Hypothalamus (tissue), 51 donors: ENCODE data around the gene NPRL2.

ENCODE experiments used
- DNase-seq, 51 donors: peaks; one replicate each; lab custom pipeline; 2025; lab: John Stamatoyannopoulos, UW

NPRL2 gene

DNA sequence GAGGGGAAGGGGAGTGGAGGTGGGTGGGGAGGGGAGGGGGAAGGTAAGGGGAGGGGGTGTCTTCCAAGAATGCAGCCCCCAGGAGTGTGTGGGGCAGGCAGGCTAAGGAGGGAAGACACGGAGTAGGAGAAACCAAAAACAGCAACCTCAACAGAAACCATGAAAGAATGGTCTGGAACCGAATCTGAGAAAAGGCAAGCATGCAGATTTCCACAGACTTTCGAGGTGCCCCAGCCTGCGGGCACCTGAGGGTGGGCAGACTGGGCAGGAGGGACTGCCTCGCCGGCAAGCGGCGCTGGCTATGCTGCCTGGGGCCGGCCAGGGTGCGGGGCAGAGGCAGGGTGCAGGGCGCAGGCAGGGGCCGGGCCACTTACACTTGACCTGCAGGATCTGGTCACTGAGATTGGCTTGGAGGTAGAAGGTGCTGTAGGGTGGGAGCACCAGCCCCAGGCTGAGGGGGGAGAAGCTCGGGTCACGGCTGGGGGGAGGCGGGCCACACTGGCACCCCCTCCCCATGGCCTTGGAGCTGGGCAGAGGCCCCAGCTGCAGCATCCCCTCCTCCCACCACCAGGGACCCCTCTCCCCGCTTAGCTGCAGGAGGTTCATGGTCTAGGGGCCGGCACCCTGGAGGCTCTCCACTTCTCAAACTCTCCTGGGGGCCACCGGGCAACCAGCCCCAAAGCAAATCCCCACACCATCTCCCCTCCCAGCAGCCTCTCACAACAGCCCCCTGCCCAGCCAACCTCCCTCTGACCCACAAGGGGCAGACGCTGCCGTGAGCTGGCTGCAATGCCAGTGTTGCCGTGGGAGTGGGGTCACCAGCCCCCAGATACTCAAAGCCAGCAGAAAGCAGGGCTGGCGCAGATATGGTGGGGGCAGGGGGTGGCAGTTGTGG lies 24.0 kb upstream of the NPRL2 start:
- no peak for DNase-seq

DNA sequence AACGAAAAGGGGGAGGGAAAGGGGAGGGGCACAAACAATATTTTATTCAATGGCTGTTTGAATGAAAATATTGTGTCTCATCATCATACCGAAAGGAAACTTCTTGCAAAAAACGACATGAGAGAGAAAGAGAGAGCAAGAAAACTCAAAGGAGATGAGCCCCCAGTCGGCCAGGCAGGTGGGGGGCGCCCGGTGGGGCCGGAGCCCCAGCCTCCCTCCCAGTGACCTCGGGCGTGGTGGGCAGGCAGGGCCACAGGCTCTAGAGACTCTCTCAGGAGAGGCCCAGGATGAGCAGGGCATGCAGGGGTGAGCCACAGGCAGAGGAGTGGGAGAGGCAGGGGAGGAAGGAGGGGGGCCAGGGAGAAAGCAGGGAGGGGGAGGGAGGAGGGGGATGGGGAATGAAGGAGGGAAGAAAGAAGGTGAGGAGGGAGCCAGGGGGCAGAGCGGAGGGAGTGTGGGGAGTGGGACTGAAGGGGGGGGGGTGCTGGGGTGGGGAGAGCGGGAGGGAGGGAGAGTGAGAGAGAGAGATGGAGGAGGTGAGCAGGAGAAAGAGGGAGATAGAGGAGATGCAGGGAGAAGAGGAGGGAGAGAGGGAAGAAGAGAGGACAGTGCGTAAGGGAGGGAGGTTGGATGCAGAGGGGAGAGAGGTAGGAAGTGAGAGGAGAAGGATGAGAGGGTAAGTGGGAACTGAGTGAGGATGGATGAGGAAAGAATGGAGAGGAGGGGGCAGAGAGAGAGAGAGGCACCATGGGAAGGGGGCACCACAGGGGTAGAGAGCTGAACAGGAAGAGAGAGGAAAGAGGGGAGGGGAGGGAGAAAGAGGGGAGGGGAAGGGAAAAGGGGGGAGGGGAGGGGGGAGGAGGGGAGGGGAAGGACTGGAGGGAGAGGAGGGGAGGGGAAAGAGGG lies 22.8 kb upstream of the NPRL2 start:
- no peak for DNase-seq

DNA sequence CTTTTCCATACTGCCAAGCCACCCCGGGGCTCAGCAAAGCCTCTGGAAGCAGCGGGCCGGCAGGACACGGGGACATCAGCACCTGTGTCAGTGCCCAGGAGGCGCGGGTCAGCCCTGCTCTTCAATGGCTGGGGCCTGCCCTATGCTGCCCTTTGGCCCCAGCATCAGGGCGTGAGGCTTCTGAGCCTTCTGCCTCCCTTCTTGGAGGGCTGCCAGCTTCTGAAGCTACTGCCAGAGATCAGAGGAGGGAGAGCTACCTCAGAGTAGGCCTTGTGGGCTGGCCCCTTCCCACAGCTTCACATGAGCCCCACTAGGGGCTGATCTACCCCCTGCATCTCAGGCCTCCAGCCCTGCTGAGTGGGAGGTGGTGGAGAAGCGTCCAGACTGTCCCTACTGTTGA lies 21.8 kb upstream of the NPRL2 start:
- no peak for DNase-seq

DNA sequence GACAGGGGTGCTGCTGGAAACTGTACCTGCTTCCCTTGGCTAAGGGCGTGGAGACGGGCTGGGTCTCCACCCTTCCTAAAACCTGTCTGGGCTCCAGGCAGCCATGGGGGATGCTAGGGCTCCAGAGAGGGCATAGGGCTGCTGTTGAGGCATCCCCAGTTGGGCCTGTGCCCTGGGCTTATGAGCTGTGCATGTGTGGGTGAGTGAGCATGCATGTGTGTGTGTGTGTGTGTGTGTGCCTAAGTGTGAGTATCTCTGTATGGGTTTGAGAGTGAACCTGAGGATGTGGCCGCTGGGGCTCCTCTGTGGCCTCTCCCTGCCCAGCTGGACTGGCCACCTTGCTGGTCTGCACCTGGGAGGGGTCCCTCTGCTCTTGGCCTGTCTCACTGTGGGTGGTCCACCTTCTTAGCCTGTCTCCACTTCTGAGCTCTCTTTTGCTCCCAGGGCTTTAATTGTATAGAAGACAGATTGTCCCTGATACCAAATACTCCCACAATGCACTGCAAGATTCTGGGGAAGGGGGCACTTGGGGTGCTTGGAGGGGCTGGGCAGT lies 20.6 kb upstream of the NPRL2 start:
- peak in 1 of 51 donors; percentile 8 for DNase-seq

DNA sequence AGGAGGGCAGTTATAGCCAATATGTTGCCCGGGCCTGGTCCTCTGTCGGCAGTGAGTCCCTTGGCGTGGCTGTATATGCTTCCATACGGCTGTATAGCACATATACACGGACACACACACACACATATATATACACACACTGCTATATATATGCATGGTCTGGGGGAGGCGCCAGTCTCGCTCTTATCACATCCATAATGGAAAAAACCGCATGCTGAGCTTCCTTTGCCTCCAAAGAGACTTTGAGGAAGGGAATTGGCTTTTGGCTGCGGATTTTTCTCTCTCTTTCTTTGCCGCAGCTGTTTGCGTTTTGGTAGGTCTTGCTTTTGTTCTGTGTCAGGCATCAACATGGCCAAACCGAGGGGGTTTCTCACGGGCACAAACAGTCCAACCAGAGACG lies 20.0 kb upstream of the NPRL2 start:
- DNase-seq: no peak

DNA sequence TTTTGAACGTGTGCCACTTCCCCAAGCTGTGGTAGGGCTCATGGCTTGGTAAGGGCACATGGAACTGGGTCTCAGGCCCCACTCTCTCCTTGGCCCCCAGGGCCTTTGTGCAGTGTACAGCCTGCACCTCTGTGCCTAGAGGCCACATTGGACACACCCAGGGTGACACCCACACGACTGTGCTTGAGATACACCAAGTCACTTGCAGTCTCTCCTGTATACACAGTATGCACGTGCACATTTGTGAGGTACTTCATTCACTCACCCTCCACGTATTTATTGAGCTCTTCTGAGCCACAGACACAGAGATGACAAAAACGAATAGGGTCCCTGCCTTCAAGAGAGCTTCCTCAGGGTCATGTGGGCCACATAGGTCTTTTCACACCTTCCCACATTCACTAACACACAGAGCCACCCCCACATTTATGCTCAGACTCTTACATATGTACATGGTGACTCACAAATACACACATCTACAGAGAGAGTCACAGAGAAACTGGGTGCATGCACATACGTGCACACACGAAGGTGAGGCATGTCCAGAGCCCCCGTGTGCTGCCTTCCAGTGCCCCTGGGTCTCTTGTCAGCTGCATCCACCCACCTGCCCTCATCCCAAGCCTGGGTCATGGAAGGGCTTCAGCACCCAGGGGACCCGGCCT lies 18.6 kb upstream of the NPRL2 start:
- DNase-seq: no peak

DNA sequence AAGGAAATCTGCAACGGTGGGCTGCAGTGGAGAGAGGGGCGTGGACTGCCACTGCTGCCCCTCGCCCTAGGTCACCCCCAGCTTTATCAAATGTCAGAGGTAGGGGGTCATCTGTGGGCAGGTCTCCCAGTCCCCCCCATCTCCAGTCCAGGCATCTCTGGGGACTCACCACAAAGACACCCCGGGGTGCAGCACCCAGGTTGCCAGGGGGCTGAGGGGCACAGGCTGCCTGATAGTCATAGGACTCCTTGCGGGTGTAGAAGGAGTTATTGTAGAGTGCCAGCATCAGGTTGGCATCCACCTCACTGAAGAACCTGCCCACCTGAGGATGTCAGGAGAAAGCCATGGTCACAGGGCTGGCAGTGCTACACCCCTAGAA lies 15.3 kb upstream of the NPRL2 start:
- DNase-seq: no peak

DNA sequence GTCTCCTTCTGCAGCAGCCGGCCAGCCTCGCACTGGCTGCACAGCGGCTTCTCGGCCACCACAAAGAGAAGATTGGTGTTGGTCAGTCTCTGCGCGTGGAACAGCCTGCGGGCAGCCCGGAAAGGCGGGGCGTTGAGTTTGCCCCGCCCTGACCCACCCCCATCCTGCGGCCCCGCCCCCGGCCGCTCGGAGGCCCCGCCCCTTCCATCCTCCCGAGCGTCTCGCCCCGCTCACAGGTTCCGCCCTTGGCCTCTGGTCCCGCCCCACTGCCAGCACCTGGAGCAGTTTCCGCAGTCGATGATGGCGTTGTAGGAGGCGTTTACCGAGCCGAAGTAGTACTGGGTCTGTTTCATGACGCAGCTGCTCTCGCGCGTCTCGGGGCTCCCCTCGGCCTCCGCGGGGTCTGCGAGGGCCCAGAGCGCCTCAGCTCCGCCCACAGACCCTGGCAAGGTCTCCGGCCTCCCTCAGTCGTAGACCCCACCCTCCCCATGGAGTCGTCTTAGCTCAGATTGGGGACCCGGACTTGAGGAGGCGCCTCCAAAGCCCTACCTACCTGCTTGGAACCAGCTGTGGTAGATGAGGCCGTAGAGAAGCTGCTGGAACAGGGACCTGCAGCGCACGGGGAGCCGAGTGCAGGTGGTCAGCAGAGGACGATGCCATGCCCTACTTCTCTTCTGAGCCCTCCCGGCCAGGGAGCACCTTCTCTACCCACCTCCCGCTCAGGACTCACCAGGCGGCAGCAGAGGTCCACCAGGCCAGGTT lies 14.7 kb upstream of the NPRL2 start:
- peak in 43 of 51 donors; percentile 7 to 79 (median 57) for DNase-seq

DNA sequence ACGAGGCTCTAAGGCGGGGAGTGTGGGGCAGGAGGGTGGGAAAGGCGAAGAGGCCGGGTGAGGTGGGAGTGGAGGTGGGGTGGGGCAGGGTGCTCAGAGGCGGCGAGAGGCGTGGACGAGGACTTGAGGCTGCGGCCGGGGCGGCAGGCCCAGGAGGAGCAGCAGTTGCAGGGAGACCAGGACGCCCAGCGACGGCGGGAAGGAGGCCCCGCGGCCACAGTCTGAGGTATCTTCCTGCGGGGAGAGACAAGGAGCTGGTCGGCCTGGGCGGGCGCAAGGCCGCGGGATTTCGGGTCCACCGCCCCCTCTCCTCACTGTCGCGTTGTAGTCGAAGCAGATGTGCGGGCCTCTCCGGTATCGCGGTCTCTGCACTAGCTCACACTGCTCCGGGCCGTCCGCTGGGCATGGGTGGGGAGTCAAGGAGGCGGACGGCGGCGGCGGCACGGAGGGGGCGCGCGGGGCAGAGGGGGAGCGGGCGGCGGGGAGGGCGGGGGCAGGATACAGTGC lies 14.1 kb upstream of the NPRL2 start:
- no peak for DNase-seq

DNA sequence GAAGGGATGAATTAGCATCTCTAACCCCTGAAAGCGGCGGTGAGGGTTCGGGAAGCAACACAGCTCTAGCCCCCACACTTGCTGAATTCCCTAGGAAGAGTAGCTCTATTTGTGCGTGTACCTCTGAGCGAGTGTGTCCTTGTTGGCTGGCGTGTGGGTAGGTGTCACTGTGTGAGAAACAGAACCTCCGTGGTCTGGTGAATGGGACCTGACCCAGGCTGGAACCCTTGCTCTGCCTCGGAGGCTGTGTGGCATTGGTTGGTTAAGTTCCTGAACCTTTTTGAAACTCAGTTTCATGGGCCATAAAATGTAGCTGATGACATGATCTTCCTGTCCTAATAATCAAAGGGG lies 9.2 kb upstream of the NPRL2 start:
- DNase-seq: no peak

DNA sequence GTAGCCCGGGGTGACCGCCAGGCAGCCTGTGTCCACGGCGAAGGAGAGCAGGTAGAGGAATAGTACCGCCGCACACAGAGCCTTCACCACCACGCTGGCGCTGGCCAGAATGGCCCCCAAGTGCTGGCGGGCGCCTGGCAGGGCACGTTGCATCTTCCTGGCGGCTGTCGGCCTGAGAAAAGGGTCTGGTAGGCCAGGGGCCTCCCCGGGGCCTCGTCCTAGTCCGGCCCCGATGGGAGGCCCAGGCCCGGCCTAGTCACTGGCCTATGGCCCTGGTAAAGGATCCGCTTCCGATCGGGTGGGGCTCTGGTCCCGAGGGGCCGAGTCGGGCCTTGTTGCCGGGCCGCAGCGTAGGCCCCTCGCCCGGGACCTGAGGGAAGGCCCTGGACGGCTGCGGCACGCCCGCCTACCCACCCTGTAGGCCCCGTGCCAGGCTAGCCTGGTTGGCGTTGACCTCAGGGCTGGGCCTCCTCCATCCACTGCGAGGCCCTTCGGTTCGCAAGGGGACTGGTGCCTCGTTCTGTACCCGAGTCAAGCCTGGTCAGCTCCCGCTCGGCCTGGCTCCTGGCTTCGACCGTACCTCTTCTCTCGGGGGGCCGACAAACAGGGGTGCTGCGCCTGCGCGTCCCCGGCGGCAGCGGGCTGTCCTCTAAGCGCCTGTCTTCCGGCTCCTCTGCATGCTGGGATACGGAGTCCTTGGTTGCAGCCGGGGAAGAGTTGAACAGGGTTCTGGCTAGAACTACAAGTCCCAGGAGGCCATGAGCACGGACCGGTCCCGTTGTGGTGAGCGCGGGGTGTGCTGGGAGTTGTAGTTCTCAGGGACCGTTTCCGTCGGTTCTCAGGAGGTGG lies 8.6 kb upstream of the NPRL2 start, which contains the start of gene TMEM115:
TSS of gene TMEM115 (minus strand) at position 611 of the 849 bp plus-strand sequence. CDS start at position 153, 458 bp downstream.
- DNase-seq: peak; percentile 75 to 99 (median 98)

DNA sequence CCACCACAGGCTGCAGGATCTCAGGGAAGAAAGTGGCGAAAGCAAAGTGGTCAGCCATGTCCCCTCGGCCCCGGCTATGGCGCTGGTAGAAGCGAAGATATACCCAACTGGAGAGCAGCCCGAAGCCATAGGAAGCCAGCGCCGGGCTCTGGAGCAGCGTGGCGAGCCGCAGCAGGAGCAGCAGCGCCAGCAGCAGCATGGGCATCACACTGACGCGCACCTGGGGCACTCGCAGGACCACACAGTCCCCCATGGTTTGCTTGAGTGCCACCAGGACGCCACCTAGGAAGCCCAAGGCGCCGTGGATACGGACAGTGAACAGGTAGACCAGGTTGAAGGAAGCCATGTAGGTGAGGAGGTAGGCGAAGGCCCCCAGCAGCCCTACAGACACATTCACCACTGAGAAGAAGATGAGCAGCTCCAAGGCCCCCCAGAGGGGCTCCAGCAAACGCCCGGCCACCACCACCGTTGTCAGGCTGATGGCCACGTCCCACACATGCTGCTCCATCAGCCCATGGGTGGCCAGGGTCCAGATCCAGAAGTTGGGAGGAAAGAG lies 7.9 kb upstream of the NPRL2 start:
- DNase-seq: no peak

DNA sequence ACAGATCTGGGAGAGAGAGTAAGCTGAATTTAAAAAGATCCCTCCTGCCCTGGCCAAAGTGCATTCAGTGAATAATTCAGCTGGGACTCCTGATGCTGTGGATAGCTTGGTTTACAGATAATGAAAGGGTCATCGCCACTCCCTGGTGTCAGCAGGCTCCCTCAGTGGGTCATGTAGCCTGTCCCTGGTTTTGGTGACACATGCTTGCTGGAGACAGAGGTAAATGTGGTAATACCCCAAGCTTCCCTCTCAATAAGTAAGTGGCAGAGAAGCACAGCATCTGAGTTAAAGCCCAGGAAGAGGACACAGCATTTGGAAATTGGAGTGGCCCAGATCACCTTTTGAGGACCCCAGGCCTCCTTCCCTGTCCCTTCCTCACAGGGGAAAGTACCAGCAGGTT lies 6.9 kb upstream of the NPRL2 start:
- no peak for DNase-seq

DNA sequence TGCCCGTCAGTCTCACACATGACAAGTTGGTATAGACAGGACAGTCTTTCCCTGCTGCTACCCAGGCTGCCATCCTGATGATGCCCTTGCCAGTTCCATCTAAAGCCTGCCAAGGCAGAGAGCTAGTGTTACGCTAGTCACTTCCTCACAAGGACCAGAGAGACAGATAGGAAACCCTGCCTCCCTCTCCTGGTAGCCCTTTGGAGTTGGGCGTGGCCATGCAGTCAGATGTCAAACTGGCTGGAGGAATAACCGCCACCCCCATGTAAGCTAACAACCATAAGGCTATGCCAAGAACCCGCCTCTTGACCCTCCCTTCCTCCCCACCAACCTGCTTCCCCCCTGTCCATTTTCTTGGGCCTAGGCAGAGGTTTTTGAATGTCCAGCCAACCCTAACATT lies 6.0 kb upstream of the NPRL2 start:
- no peak for DNase-seq

DNA sequence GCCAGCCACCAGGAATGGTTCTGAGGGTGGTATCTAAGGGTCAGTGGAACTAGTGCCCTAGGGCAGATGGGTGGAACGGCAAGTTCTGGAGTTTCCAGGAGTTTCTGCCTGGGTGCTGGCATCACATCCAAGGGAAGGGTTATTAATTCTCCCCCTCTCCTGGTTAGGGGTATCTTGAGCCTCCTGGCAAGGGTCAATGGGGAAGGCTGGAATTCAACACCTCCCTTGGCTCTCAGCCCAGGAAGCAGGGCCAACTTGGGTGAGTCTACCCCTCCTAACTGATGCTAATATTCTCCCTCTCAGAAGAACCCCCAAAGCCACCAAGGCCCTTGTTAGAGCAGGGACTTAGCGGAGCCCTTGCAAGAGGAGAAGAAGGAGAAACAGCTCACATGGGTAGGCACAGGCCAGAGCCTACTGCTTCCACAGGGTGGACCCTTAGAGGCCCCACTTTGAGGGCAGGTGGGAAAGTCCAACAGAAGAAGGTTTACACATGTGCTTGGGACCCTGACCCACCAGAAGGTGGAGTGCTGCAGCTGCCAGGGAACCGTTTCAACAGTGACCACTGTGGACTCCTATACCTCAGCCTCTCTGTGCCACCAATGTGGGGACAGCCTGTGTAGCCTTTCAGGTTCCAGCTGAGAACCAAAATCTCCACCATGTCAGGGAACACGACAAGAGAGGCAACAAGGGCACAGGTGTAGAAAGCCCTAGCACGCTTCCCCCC lies 5.4 kb upstream of the NPRL2 start:
- no peak for DNase-seq

DNA sequence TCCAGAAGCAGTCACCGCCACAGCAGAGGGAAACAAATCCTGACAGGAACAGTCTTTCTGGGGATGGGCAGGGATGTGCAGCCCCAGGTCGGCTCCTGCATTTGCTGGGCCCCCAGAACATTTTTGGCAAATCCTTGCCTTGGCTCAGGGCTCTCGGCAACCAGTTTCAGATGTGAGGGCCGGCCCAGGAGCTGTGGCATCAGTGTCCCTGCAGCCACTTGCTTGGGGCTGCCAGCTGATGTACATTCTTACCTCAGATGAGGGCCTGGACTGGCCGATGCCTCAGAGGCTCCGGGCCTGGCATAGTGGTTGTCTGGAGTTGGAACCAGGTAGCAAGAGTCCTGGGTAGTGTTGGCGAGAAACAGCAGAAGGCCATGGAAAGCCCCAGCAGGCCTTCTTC lies 4.3 kb upstream of the NPRL2 start:
- no peak for DNase-seq

DNA sequence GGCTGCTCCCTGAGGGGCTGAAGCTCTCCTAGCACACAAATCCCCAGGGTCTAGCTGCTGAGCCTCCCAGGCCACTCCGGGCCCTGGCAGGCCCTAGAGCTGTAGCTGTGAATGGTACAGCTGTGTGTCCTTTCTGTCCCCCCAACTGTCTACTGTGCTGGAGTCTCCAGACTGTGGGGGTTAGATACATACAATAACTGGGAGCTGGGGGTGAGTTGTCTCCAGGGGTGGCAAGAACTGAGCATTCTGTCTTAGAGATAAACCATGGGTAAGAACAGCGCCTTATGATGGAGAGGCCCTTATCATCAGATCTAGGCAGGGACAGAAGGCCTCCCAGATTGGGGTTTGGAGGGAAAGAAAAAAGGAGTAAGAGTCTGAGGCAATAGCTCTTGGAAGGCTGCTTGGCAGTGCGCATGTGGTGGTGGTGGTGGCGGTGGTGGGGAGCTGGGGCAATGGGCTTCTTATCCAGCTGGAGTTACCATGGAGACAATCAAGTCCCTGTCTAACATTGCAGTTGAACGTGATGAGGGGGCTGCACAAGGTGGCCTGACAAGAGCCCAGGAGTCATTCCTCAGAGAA lies 3.7 kb upstream of the NPRL2 start:
- DNase-seq: no peak
